ENCODE results near the gene KLF3. TPM values are rescaled to one million over a fixed set of nuclear protein-coding genes. Genes with fewer than 3 reads are reported as not detected.

The KLF3 gene
- total and polyA plus RNA-seq, 9 of the 15 experiments (the other 6 are each of a cell fraction or from before 2014, with no cell fraction given): 9.9 to 47.2 (median 18.1) TPM

- no peaks in the 10 kb centered on the region for H3K27me3 ChIP-seq (ENCODE audit: control insufficient read depth in 2 of 2, insufficient read depth in 2 of 2, low read length in 2 of 2)
- DNase-seq (ENCODE audit: extremely low read depth in 1 of 4, low spot score in 3 of 4) (no peak), ATAC-seq (no peak), FAIRE-seq (no peak)
- peaks cover 9% of the 10 kb centered on the region; the same call in 1 of the 2 replicates for H4K20me1 ChIP-seq (replicated peaks; ENCODE audit: control insufficient read depth, insufficient read depth, low read length)
- H3K4me3 ChIP-seq: no peak overlapping the region
- no TSS peak for BruUV-seq (replicated peaks)
- no peaks in the 10 kb centered on the region for H3K9me1 ChIP-seq (ENCODE audit: control insufficient read depth, insufficient read depth, low read length)
- peaks cover 35% of the 10 kb centered on the region for H3K36me3 ChIP-seq (ENCODE audit: control insufficient read depth, insufficient read depth, low read length)
- CTCF ChIA-PET (ENCODE audit: low intra/inter-chr PET ratio): no interaction called here
- in situ Hi-C loops (cut with MboI) (loop anchor here (5.0 kb wide), 3 partner anchors 133 to 493 kb away; no protein-coding TSS in a partner anchor), intact Hi-C loops (cut with micrococcal nuclease) (no loop called here)
- peaks cover 41 to 72% of the 10 kb centered on the region in 2 experiments for H3K4me1 ChIP-seq (replicated peaks in 1 of 2; ENCODE audit: control insufficient read depth in 2 of 2, insufficient read depth in 2 of 2, low read length in 2 of 2)
- peaks cover 99% of the 10 kb centered on the region for H3K79me2 ChIP-seq (ENCODE audit: control insufficient read depth, insufficient read depth, low read length)
- POLR2A ChIA-PET: no interaction called here
- H3K4me2 ChIP-seq (ENCODE audit: insufficient read depth, low read length): peak overlapping the region; percentile 79
- no peak overlapping the region for H2AFZ ChIP-seq (ENCODE audit: low read depth, low read length)
- WGBS (ENCODE audit: insufficient coverage, low coverage, missing lambda C conversion rate): 73% methylated on average over 6 of the region's 6 CpGs
- H3K9ac ChIP-seq (ENCODE audit: insufficient read depth in 1 of 2, low read depth in 2 of 2, low read length in 2 of 2): peak overlapping the region; percentile 15 to 47; a peak in 3 of 4 replicates
- peak overlapping the region; percentile 80; the same call in 1 of the 3 replicates for H3K27ac ChIP-seq (ENCODE audit: extremely low read depth, low read depth, low read length)
- H3K9me3 ChIP-seq (replicated peaks; ENCODE audit: control insufficient read depth, insufficient read depth, low read depth, low read length): no peaks in the 10 kb centered on the region
- TF ChIP-seq REST (IDR thresholded peaks at IDR 0.05; ENCODE audit: borderline replicate concordance) (0 out of 2 replicates have a peak, but pooled peaks have one; percentile 3), REST (CRISPR knock-in tag; IDR thresholded peaks at IDR 0.05; ENCODE audit: low read depth) (no peak), ZKSCAN1 (IDR thresholded peaks at IDR 0.05; ENCODE audit: low read depth, low read length) (no peak), ZFX (CRISPR knock-in tag; IDR thresholded peaks at IDR 0.05) (0 out of 2 replicates have a peak, but pooled peaks have one; percentile 13), KDM1A (IDR thresholded peaks at IDR 0.05) (peak; percentile 38 to 52; a peak in 2 of 4 replicates), ZNF398 (CRISPR knock-in tag; IDR thresholded peaks at IDR 0.05) (no peak), SREBF2 (CRISPR knock-in tag; IDR thresholded peaks at IDR 0.05) (no peak), PHF8 (IDR thresholded peaks at IDR 0.05; ENCODE audit: borderline replicate concordance, low read length) (no peak)
Observed at GRCh38 chr4:38670109-38670901, 6.3 kb downstream of the KLF3 start.

Measured in K562 (cell line).